ENCODE data around the gene BAD.

Gene BAD

DNA sequence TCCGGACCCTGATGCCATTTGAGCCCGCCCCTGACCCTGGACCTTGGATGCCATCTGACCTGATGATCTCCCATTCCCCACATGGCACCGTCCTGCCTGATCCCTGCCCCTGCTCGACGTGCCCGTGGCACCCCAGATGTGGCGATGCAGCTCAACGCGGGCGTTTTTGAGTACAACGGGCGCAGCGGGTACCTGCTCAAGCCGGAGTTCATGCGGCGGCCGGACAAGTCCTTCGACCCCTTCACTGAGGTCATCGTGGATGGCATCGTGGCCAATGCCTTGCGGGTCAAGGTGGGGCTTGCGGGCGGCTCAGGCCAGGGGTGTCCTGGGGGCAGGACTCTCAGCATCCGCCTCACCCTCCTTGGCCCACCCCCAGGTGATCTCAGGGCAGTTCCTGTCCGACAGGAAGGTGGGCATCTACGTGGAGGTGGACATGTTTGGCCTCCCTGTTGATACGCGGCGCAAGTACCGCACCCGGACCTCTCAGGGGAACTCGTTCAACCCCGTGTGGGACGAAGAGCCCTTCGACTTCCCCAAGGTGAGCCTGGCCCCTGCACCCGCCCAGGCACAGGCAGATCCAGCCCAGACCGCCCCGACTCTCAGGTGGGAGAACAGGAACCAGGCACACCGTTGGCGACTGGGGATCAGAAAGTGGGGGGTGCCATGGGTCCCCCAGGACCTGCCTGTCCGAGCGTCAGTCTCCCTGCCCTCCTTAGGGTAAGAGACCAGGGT is 22.0 kb downstream of the BAD start:
- no peaks in the 10 kb centered on the region for H3K36me3 Mint-ChIP-seq
- no peak overlapping the region for H3K27ac Mint-ChIP-seq
- H3K4me1 Mint-ChIP-seq, result peaks cover 3% of the 10 kb centered on the region
- no peaks in the 10 kb centered on the region for H3K27me3 Mint-ChIP-seq
- H3K9me3 Mint-ChIP-seq, result no peaks in the 10 kb centered on the region
- H3K4me3 Mint-ChIP-seq, result no peak overlapping the region

- Mint-ChIP-seq H3K27ac (no peak overlapping the region), H3K9me3 (no peaks in the 10 kb centered on the region), H3K36me3 (no peaks in the 10 kb centered on the region), H3K27me3 (no peaks in the 10 kb centered on the region), H3K4me3 (no peak overlapping the region), H3K4me1 (peaks cover 3% of the 10 kb centered on the region)
These were observed 22.8 kb downstream of the BAD start for GRCh38 chr11:64261556-64262080.

DNA sequence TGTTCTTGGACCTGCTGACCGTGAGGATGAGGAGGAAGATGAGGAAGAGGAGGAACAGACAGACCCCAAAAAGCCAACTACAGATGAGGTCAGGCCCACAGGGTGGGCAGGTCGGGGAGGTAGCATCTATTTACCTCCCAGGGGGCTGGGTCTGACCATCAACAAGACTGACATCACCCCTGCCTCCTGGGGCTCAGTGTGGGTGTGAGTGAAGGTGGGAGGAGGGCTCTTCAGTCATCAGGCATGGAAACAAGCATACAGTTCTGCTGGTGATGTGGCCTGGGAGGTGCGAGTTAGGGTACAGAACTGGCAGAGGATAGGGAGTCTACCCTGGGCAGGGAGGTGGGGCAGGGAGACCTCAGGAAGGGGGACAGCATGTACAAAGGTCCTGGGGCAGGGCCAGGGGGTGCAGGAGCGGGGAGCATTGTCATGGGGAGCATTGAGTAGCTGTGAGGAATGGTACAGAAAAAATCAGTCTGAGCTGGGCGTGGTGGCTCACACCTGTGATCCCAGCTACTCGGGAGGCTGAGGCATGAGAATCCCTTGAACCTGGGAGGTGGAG is 24.2 kb downstream of the BAD start:
- H3K36me3 Mint-ChIP-seq, result no peaks in the 10 kb centered on the region
- no peaks in the 10 kb centered on the region for H3K27me3 Mint-ChIP-seq
- H3K4me3 Mint-ChIP-seq, result no peak overlapping the region
- no peak overlapping the region for H3K27ac Mint-ChIP-seq
- no peaks in the 10 kb centered on the region for H3K9me3 Mint-ChIP-seq
- H3K4me1 Mint-ChIP-seq, result peaks cover 3% of the 10 kb centered on the region

- Mint-ChIP-seq H3K9me3 (no peaks in the 10 kb centered on the region), H3K36me3 (no peaks in the 10 kb centered on the region), H3K4me3 (no peak overlapping the region), H3K27me3 (no peaks in the 10 kb centered on the region), H3K27ac (no peak overlapping the region), H3K4me1 (peaks cover 3% of the 10 kb centered on the region)
These were observed 24.9 kb downstream of the BAD start for GRCh38 chr11:64259533-64260067.

DNA sequence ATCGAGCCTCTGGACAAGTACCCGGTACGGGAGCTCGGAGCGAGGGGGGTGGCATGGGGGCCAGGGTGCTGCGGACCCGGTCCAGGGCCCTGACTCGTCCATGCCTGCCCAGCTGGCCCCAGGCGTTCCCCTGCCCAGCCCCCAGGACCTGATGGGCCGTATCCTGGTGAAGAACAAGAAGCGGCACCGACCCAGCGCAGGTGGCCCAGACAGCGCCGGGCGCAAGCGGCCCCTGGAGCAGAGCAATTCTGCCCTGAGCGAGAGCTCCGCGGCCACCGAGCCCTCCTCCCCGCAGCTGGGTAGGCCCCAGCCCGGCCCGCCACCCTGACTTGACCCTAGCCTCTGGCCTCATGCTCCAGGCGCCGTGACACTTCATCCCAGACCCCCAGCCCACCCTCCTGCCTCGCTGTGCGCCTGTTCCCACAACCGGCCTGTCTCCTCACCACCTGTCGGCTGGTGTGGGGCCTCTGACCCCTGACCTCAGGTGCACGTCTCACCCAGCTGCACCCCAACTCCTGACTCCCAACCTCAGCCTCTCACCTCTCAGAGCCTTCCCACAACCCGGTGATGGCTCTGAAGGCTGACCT is 25.4 kb downstream of the BAD start:
- no peak overlapping the region for H3K27ac Mint-ChIP-seq

DNA sequence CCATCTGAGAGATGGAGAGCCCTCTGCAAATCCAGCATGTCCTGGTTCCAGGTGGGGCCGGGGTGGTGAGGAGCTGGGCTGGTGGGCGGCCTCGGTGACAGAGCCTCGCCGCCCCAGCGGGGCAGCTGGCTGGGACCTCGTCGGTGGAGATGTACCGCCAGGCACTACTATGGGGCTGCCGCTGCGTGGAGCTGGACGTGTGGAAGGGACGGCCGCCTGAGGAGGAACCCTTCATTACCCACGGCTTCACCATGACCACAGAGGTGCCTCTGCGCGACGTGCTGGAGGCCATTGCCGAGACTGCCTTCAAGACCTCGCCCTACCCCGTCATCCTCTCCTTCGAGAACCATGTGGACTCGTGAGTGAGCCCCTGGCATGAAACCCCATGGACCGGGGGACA is 26.1 kb downstream of the BAD start:
- Mint-ChIP-seq H3K9me3 (no peaks in the 10 kb centered on the region), H3K27ac (no peak overlapping the region), H3K27me3 (no peaks in the 10 kb centered on the region), H3K4me3 (no peak overlapping the region), H3K4me1 (peaks cover 3% of the 10 kb centered on the region), H3K36me3 (no peaks in the 10 kb centered on the region)

More for the DNA sequence above, 25.4 kb downstream of the BAD start:
- Mint-ChIP-seq H3K9me3 (no peaks in the 10 kb centered on the region), H3K27me3 (no peaks in the 10 kb centered on the region), H3K36me3 (no peaks in the 10 kb centered on the region), H3K4me1 (peaks cover 3% of the 10 kb centered on the region), H3K4me3 (no peak overlapping the region)

DNA sequence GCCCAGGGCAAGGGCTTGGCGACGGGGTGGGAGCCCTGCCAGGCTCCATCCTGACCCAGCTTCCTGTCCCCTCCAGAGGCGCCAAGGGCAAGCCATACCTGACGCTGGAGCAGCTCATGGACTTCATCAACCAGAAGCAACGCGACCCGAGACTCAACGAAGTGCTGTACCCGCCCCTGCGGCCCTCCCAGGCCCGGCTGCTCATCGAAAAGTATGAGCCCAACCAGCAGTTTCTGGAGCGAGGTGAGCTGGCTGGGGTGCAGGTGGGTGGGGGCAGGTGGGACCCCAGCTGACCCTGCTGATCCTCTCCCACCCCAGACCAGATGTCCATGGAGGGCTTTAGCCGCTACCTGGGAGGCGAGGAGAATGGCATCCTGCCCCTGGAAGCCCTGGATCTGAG is 28.2 kb downstream of the BAD start:
- H3K27ac Mint-ChIP-seq, result no peak overlapping the region
- peaks cover 10% of the 10 kb centered on the region for H3K4me1 Mint-ChIP-seq
- no peaks in the 10 kb centered on the region for H3K36me3 Mint-ChIP-seq
- no peak overlapping the region for H3K4me3 Mint-ChIP-seq
- no peaks in the 10 kb centered on the region for H3K27me3 Mint-ChIP-seq
- no peaks in the 10 kb centered on the region for H3K9me3 Mint-ChIP-seq

DNA sequence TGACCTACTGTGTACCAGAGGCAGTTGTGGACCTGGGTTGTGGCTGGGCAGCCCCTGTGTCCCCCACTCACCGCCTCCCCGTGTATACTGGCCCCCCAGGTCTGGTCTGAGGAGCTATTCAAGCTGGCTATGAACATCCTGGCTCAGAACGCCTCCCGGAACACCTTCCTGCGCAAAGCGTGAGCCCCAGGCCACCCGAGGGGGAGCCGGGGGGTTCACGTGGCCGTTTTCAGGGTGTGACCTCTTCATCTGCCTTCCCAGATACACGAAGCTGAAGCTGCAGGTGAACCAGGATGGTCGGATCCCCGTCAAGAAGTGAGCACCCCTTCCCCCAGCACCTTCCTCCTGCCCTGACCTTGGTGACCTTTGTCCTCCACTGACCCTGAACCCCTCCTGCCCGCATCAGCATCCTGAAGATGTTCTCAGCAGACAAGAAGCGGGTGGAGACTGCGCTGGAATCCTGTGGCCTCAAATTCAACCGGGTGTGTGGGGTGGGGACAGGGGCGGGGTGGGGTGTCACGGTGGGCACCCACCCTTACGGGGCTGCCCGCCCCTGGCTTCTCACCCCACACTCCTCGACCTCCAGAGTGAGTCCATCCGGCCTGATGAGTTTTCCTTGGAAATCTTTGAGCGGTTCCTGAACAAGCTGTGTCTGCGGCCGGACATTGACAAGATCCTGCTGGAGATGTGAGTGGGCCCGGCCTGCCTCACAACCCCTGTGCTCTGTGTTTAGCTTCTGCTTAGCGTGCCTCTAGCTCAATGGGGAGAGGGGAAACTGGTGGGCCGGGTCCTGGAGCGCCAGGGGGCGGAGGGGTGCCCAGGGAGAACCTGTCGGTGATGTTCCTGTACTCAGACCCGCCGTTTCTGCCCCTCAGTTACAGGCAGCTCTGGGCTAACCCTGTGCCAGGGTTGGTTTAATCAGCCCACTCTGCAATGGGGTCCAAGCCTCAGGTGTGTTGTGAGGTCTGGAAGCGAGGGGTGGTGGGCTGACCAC is 29.0 kb downstream of the BAD start:
- H3K27me3 Mint-ChIP-seq, result no peaks in the 10 kb centered on the region
- H3K9me3 Mint-ChIP-seq, result no peaks in the 10 kb centered on the region
- no peak overlapping the region for H3K27ac Mint-ChIP-seq
- H3K4me1 Mint-ChIP-seq, result peaks cover 10% of the 10 kb centered on the region
- no peaks in the 10 kb centered on the region for H3K36me3 Mint-ChIP-seq
- no peak overlapping the region for H3K4me3 Mint-ChIP-seq

DNA sequence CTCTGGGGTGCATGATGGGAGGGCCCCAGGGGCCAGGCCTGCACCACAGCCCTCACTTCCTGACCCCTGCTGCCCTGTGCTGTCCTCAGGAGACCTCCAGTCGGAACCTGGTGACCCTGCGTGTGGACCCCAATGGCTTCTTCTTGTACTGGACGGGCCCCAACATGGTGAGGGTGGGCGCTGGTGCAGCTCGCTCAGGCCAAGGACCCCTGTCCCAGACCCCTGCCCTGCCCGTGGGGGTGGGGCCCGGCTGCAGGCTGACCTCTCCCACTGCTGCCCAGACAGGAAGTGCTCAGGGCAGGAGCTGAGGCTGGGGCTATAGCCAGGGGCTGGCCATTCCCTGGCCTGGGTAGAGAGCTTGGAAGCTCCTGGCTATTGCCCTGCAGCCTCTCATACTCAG is 30.1 kb downstream of the BAD start:
- no peaks in the 10 kb centered on the region for H3K36me3 Mint-ChIP-seq

GRCh38 chr11:64253481-64253880 is 31.0 kb downstream of the BAD start:
- no peak overlapping the region for H3K27ac Mint-ChIP-seq

More for the DNA sequence above, 30.1 kb downstream of the BAD start:
- no peaks in the 10 kb centered on the region for H3K9me3 Mint-ChIP-seq
- H3K4me1 Mint-ChIP-seq, result peaks cover 7% of the 10 kb centered on the region
- H3K27me3 Mint-ChIP-seq, result no peaks in the 10 kb centered on the region
- no peak overlapping the region for H3K27ac Mint-ChIP-seq
- no peak overlapping the region for H3K4me3 Mint-ChIP-seq

DNA sequence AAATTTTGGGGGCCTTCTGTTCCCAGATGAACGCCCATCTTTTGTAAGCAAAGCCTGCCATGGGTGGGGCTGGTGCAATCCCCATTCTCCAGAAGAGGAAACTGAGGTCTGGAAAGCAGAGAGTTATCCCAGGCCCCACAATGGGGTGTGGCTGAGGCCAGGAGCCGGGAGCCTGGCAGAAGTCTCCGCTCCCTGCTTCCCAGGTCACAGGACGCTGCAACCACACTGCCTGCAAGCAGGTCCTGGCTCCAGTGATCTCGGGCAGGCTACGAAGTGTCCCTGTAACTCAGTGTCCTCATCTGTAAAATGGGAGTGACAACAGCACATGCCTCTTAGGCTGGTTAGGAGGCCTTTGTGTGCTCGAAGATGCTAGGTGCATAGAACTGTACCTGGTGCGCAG is 31.4 kb downstream of the BAD start:
- Mint-ChIP-seq H3K27me3 (no peaks in the 10 kb centered on the region), H3K4me3 (no peak overlapping the region), H3K36me3 (no peaks in the 10 kb centered on the region), H3K4me1 (peaks cover 7% of the 10 kb centered on the region), H3K9me3 (no peaks in the 10 kb centered on the region), H3K27ac (no peak overlapping the region)

More at GRCh38 chr11:64253481-64253880, 31.0 kb downstream of the BAD start:
- H3K4me1 Mint-ChIP-seq, result peaks cover 7% of the 10 kb centered on the region
- H3K9me3 Mint-ChIP-seq, result no peaks in the 10 kb centered on the region
- no peaks in the 10 kb centered on the region for H3K36me3 Mint-ChIP-seq
- no peak overlapping the region for H3K4me3 Mint-ChIP-seq
- no peaks in the 10 kb centered on the region for H3K27me3 Mint-ChIP-seq

GRCh38 chr11:64252003-64252872 is 32.2 kb downstream of the BAD start:
- no peaks in the 10 kb centered on the region for H3K9me3 Mint-ChIP-seq
- H3K27me3 Mint-ChIP-seq, result no peaks in the 10 kb centered on the region
- peak overlapping the region; percentile 85 for H3K4me3 Mint-ChIP-seq
- H3K36me3 Mint-ChIP-seq, result no peaks in the 10 kb centered on the region
- H3K27ac Mint-ChIP-seq, result no peak overlapping the region
- H3K4me1 Mint-ChIP-seq, result peaks cover 7% of the 10 kb centered on the region

- H3K4me3 Mint-ChIP-seq, result peak overlapping the region; percentile 85
- H3K4me1 Mint-ChIP-seq, result peaks cover 7% of the 10 kb centered on the region
- no peaks in the 10 kb centered on the region for H3K36me3 Mint-ChIP-seq
- H3K27me3 Mint-ChIP-seq, result no peaks in the 10 kb centered on the region
- H3K9me3 Mint-ChIP-seq, result no peaks in the 10 kb centered on the region
- no peak overlapping the region for H3K27ac Mint-ChIP-seq
These were observed 32.8 kb downstream of the BAD start for GRCh38 chr11:64251753-64252002.

- H3K27me3 Mint-ChIP-seq, result no peaks in the 10 kb centered on the region
- peak within 1 kb of the TSS; percentile 85 for H3K4me3 Mint-ChIP-seq
- no peaks in the 10 kb centered on the region for H3K9me3 Mint-ChIP-seq
- no peak within 1 kb of the TSS for H3K27ac Mint-ChIP-seq
- no peaks in the 10 kb centered on the region for H3K36me3 Mint-ChIP-seq
- H3K4me1 Mint-ChIP-seq, result peaks cover 7% of the 10 kb centered on the region
These were observed 33.3 kb downstream of the BAD start, which contains the start of gene PLCB3 for GRCh38 chr11:64251016-64251752. PLCB3 (plus strand) TSS chr11:64251530; CDS start chr11:64251650, 120 bp downstream.

Measured in activated naive CD4-positive, alpha-beta T cell treated with anti-CD3 and anti-CD28 coated beads, Interleukin-2, amount 50 U/mL, for 24 hours (primary cell).